NCI-H446 treated with DMSO at 0.1 percent for 48 hours (cell line): ENCODE results near the gene SPEG.

ENCODE experiments used
- DNase-seq: peaks from one replicate; lab custom pipeline; 2025; lab: John Stamatoyannopoulos, UW

The SPEG gene

GRCh38 chr2:219497495-219498279 lies 63.0 kb downstream of the SPEG start:
- DNase-seq = no peak

- peak; percentile 94 for DNase-seq
These were observed 63.8 kb downstream of the SPEG start, which contains the start of gene GMPPA for GRCh38 chr2:219498280-219499057. Gene GMPPA (plus strand): TSS chr2:219498891. CDS start chr2:219499976, 1,085 bp downstream.

GRCh38 chr2:219499058-219499307 lies 64.3 kb downstream of the SPEG start:
- DNase-seq = no peak

GRCh38 chr2:219499555-219499954 lies 64.9 kb downstream of the SPEG start:
- no peak for DNase-seq

- no peak for DNase-seq
These were observed 65.5 kb downstream of the SPEG start for GRCh38 chr2:219500135-219500534.

- no peak for DNase-seq
These were observed 67.2 kb downstream of the SPEG start for GRCh38 chr2:219501849-219502248.

GRCh38 chr2:219502618-219503017 lies 68.0 kb downstream of the SPEG start:
- no peak for DNase-seq

- no peak for DNase-seq
These were observed 70.9 kb downstream of the SPEG start for GRCh38 chr2:219505585-219505984.

- no peak for DNase-seq
These were observed 71.6 kb downstream of the SPEG start for GRCh38 chr2:219506153-219506801.

GRCh38 chr2:219506802-219507526 lies 72.3 kb downstream of the SPEG start:
- peak; percentile 95 for DNase-seq

- peak; percentile 82 for DNase-seq
These were observed 73.2 kb downstream of the SPEG start for GRCh38 chr2:219507581-219508443.

GRCh38 chr2:219508444-219508734 lies 73.7 kb downstream of the SPEG start:
- no peak for DNase-seq

GRCh38 chr2:219508971-219509779 lies 74.5 kb downstream of the SPEG start:
- DNase-seq = peak; percentile 82

- peak; percentile 47 for DNase-seq
These were observed 75.3 kb downstream of the SPEG start for GRCh38 chr2:219509780-219510511.

GRCh38 chr2:219510512-219511135 lies 76.0 kb downstream of the SPEG start:
- no peak for DNase-seq

- DNase-seq = no peak
These were observed 77.1 kb downstream of the SPEG start for GRCh38 chr2:219511547-219512325.

GRCh38 chr2:219512524-219513216 lies 78.0 kb downstream of the SPEG start:
- DNase-seq = no peak

- no peak for DNase-seq
These were observed 79.1 kb downstream of the SPEG start for GRCh38 chr2:219513787-219514186.
